Heart left ventricle (tissue), 16 donors: ENCODE data around the gene MAPK14. TPM values are rescaled to one million over a fixed set of nuclear protein-coding genes. Genes with fewer than 3 reads are reported as not detected.

Experiments
- ATAC-seq, 4 donors: fragments of 200-7000 bp; cut with Tn5 transposase; one replicate each; pipeline ENCODE4 v1.9.1; 2020 to 2022; ENCODE audit warnings: moderate library complexity in 4 of 4, mild to moderate bottlenecking in 3 of 4, moderate number of reproducible peaks in 1 of 4
- DNase-seq, 5 donors: peaks; one replicate each; pipeline ENCODE4 v3.0.0-alpha.2; 2020
- H3K27ac ChIP-seq, 12 donors: fragments of 200-600 bp; sonication (generic) in 4 of 12; one replicate each; pipeline versions ENCODE4 v1.5.0 to v1.8.0; 2016 to 2022; ENCODE audit warnings: mild to moderate bottlenecking in 2 of 12
- H3K27me3 ChIP-seq, 9 donors: fragments of 200-600 bp; sonication (generic) in 2 of 9; one replicate each; pipeline versions ENCODE4 v1.5.1 to v1.8.0; 2016 to 2022; ENCODE audit warnings: mild to moderate bottlenecking in 3 of 9
- H3K36me3 ChIP-seq, 9 donors: fragments of 200-600 bp; sonication (generic) in 2 of 9; one replicate each; pipeline versions ENCODE4 v1.5.0 to v1.8.0; 2018 to 2022; ENCODE audit warnings: mild to moderate bottlenecking in 2 of 9
- H3K4me1 ChIP-seq, 12 donors: fragments of 200-600 bp; sonication (generic) in 4 of 12; one replicate each; pipeline versions ENCODE4 v1.5.0 to v1.8.0; 2016 to 2022; ENCODE audit warnings: mild to moderate bottlenecking in 3 of 12
- H3K4me3 ChIP-seq, 12 donors: fragments of 200-600 bp; sonication (generic) in 4 of 12; one replicate each; pipeline versions ENCODE4 v1.5.0 to v1.8.0; 2017 to 2022; ENCODE audit warnings: mild to moderate bottlenecking in 9 of 12, moderate library complexity in 4 of 12
- H3K9me3 ChIP-seq, 12 donors: fragments of 200-600 bp; sonication (generic) in 4 of 12; one replicate each; pipeline versions ENCODE4 v1.5.0 to v1.8.0; 2016 to 2022; ENCODE audit warnings: mild to moderate bottlenecking in 1 of 12
- POLR2A ChIP-seq, 2 donors: fragments of 450-650 bp; IDR thresholded peaks; one replicate each; pipeline ENCODE4 v1.6.1; 2017; ENCODE audit warnings: antibody characterized with exemption in 2 of 2, mild to moderate bottlenecking in 2 of 2, moderate library complexity in 2 of 2
- WGBS, 4 donors: extraction: QIAGEN DNeasy Blood & Tissue Kit in 2 of 4; methylation state at CpG; one replicate each; pipeline versions ENCODE4 v1.1.5 to v1.1.7; 2013 to 2018; 5-methylcytosine and 5-hydroxymethylcytosine counted together
- intact Hi-C, 10 donors: fragments of 100-400 bp; cut with DNase I; formaldehyde crosslinking; loops; one replicate each; pipeline versions ENCODE4 v1.11.1 to v1.14.2; 2022
- polyA plus RNA-seq, 2 donors: library from polyadenylated mRNA; stranded (reverse); fragments of 200-250 nt; gene quantifications; one replicate each; pipeline ENCODE4 v1.2.3, GENCODE V29; 2013
- total RNA-seq, 9 donors: library from RNA; depleted of rRNA in 2 of 9; stranded (reverse); fragments of >200 nt in 2 of 9; fragmentation: NEBNext Ultra II Directional in 3 of 9; extraction: Animal tissue kit (Norgen Biotek cat#: 25700) in 3 of 9; gene quantifications; one replicate each; pipeline versions ENCODE4 v1.1.0 to v1.2.4, GENCODE V29; 2016 to 2023
- TF ChIP-seq, protein P1 (sequence below), 12 donors: fragments of 200-600 bp; sonication (generic) in 4 of 12; IDR thresholded peaks; one replicate each; pipeline versions ENCODE4 v1.5.0 to v1.8.0; 2018 to 2022; ENCODE audit warnings: antibody characterized with exemption in 12 of 12, mild to moderate bottlenecking in 5 of 12
- donor health status: ischemic (EF 13 %, LVEDD 7.1; RV severe dilation, severe dysfunction).
- donor health status: healthy with polysubstance abuse.
- donor health status: DM: no; HTN: yes; CAD: no.
- donor health status: DM: no; HTN: no; CAD: no.
- donor health status: ischemic (EF 25% LVEDD 6.9; RV normal size, moderate dysfunction).
- donor health status: ischemic (EF 25% LVEDD 5.7; RV mildly dilated, moderate dysfunction).
- donor health status: healthy.
- donor health status: DM: yes; HTN: yes; CAD: no.
- donor health status: ischemic (EF 35%, LVEDD 5.7; RV mildly dilated, moderate dysfunction).
- donor health status: nonischemic (EF 11% LVEDD 7.7; RV severe dilation, severe dysfunction).
- donor health status: DM: yes; HTN: yes; CAD: no.
- donor health status: PGD.
- donor health status: ischemic (EF 29% LVEDD 5.4; RV normal size, mild dysfunction).
- donor health status: nonischemic (EF 23%, LVEDD 6.1; RV moderate dilation, normal function).

MAPK14 gene
- total and polyA plus RNA-seq, 11 donors: 7.0 to 46.5 (median 32.3) TPM

DNA sequence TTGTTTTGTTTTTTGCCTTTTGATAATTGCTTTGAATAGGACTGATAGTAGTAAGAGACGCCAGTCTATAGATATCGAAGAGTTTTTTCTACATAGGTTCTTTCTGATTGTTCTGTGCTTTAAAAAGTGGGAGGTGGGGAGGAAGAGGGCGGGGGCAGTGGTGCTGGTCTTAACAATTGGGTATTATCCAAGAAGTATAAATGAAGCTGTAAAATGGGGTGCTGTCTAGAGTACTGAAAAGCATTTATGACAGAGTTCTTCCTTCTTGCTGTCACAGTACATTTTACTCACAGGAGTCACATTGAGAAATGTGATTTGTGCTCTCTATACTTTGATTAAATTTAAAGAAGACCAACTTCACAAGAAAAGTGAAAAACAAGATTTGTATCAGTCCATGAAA, 41.0 kb downstream of the MAPK14 start:
- no peak overlapping the region for H3K27ac ChIP-seq
- H3K27me3 ChIP-seq: no peaks in the 10 kb centered on the region
- no peak overlapping the region for H3K4me3 ChIP-seq
- TF ChIP-seq, protein P1, sequence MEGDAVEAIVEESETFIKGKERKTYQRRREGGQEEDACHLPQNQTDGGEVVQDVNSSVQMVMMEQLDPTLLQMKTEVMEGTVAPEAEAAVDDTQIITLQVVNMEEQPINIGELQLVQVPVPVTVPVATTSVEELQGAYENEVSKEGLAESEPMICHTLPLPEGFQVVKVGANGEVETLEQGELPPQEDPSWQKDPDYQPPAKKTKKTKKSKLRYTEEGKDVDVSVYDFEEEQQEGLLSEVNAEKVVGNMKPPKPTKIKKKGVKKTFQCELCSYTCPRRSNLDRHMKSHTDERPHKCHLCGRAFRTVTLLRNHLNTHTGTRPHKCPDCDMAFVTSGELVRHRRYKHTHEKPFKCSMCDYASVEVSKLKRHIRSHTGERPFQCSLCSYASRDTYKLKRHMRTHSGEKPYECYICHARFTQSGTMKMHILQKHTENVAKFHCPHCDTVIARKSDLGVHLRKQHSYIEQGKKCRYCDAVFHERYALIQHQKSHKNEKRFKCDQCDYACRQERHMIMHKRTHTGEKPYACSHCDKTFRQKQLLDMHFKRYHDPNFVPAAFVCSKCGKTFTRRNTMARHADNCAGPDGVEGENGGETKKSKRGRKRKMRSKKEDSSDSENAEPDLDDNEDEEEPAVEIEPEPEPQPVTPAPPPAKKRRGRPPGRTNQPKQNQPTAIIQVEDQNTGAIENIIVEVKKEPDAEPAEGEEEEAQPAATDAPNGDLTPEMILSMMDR (IDR thresholded peaks at IDR 0.05): no peak
- no peak for TF ChIP-seq POLR2A (IDR thresholded peaks at IDR 0.05)
- WGBS, 4 donors: 68 to 79% (median 75%) methylated on average over 3 of the region's 3 CpGs
- peaks cover 0 to 9% (median 0%) of the 10 kb centered on the region in 9 donors for H3K36me3 ChIP-seq
- DNase-seq (no peak), ATAC-seq (no peak)
- H3K9me3 ChIP-seq: no peaks in the 10 kb centered on the region
- H3K4me1 ChIP-seq: peaks cover 3 to 60% (median 29%) of the 10 kb centered on the region in 12 donors
- intact Hi-C loops: no loop called here

DNA sequence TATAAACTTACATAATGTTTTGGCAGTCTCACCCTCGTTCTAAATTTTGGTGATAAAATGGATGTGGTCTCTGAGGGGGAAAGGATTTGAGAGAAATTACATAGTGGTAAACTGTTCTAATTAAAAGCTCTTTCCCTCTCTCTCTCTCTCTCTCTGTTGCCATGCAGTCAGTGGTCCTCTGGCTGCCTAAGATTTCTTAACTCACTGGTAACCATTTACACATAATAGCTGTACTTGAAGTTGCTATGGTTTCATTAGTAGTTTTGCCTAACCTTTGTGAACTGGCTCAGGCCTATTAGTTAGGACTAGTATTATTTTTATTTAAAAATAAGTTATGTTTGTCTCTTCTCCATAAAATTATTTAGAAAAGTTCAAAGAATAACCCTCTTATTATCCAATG, 42.0 kb downstream of the MAPK14 start:
- Histone ChIP-seq H3K4me1 (peaks cover 3 to 53% (median 26%) of the 10 kb centered on the region in 12 donors), H3K4me3 (no peak overlapping the region), H3K9me3 (no peaks in the 10 kb centered on the region), H3K27ac (no peak overlapping the region), H3K27me3 (no peaks in the 10 kb centered on the region), H3K36me3 (peaks cover 0 to 13% (median 2%) of the 10 kb centered on the region in 9 donors)
- TF ChIP-seq POLR2A (IDR thresholded peaks at IDR 0.05): no peak
- TF ChIP-seq, protein P1 (IDR thresholded peaks at IDR 0.05): no peak
- WGBS, 4 donors: 49 to 63% (median 59%) methylated on average over 1 of the region's 1 CpG
- no peak for ATAC-seq
- no peak for DNase-seq
- intact Hi-C loops: no loop called here

DNA sequence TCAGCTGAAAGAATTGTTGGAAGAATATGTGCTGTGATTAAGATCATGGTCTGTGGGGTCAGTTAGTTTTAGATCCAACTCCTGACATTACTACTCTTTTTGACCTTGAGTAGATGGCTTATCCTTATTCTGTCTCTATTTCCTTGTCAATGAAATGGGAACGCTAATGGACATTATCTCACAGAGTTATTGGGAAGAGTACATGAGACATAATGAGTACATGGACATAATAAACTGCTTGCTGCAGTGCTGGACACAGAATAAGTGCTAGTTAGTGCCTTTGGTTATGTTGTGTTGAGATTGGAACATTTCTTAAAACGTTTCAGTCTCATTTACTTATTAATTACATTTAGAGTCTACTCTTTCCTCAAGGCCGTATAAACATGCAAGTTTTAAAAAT, 42.6 kb downstream of the MAPK14 start:
- Histone ChIP-seq H3K36me3 (peaks cover 0 to 15% (median 4%) of the 10 kb centered on the region in 9 donors), H3K4me3 (no peak overlapping the region), H3K27me3 (no peaks in the 10 kb centered on the region), H3K4me1 (peaks cover 0 to 49% (median 22%) of the 10 kb centered on the region in 12 donors), H3K27ac (no peak overlapping the region), H3K9me3 (no peaks in the 10 kb centered on the region)
- intact Hi-C loops: no loop called here
- no peak for ATAC-seq
- WGBS, 4 donors: 82 to 94% (median 90%) methylated on average over 3 of the region's 3 CpGs
- no peak for DNase-seq
- no peak for TF ChIP-seq POLR2A (IDR thresholded peaks at IDR 0.05)
- TF ChIP-seq, protein P1 (IDR thresholded peaks at IDR 0.05): no peak

DNA sequence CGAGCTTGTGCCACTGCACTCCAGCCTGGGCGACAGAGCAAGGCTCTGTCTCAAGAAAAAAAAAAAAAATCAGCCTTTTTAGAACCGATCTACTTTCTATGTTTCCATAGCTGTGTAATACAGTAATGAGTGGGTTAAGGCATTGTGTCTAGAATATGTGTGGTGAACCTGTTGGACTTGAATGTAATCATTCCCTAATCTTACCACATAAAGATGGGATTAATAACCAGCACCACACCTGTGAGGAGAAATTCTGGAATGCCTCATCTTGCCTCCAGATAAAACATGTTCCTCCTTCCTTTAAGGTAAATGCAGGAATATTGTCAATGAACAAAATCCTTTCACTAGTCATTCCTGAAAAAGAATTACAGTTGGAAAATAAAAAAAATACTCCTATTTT, 43.7 kb downstream of the MAPK14 start:
- Histone ChIP-seq H3K27ac (no peak overlapping the region), H3K36me3 (peaks cover 0 to 23% (median 15%) of the 10 kb centered on the region in 9 donors), H3K9me3 (no peaks in the 10 kb centered on the region), H3K27me3 (no peaks in the 10 kb centered on the region), H3K4me3 (no peak overlapping the region), H3K4me1 (peaks cover 0 to 41% (median 21%) of the 10 kb centered on the region in 12 donors)
- ATAC-seq (no peak), DNase-seq (no peak)
- 93 to 97% (median 95%) methylated on average over 3 of the region's 3 CpGs for WGBS, 4 donors
- TF ChIP-seq POLR2A (IDR thresholded peaks at IDR 0.05): no peak
- TF ChIP-seq, protein P1 (IDR thresholded peaks at IDR 0.05): no peak
- intact Hi-C loops: no loop called here
